RWPE1 (cell line): ENCODE data around the gene FAM193B.
A peak's percentile ranks its signal among the peaks of the same experiment; 100 is the strongest.

Experiments used
- CTCF ChIA-PET: fragments of 350-600 bp; sonication (Branson Sonifier 250); formaldehyde crosslinking; extraction: SDS; loops from one replicate; lab custom pipeline; 2021; lab: Yijun Ruan, JAX
- POLR2A ChIA-PET: fragments of 400-600 bp; formaldehyde crosslinking; extraction: SDS; loops from one replicate; lab custom pipeline; 2020; ENCODE audit warnings: antibody characterized with exemption; ENCODE audit not compliant: low non-redundant PET; lab: Yijun Ruan, JAX
- DNase-seq: peaks from one replicate; pipeline ENCODE4 v3.0.0; 2012; ENCODE audit warnings: low spot score
- H3K27ac ChIP-seq: fragments of 450-650 bp; 2 replicates; pipeline ENCODE4 v1.5.1; 2017
- TF ChIP-seq, protein P1 (sequence below): fragments of 450-650 bp; conservative IDR thresholded peaks from 2 replicates; pipeline ENCODE4 v1.5.1; 2017; ENCODE audit warnings: low read depth, mild to moderate bottlenecking

Gene FAM193B

DNA sequence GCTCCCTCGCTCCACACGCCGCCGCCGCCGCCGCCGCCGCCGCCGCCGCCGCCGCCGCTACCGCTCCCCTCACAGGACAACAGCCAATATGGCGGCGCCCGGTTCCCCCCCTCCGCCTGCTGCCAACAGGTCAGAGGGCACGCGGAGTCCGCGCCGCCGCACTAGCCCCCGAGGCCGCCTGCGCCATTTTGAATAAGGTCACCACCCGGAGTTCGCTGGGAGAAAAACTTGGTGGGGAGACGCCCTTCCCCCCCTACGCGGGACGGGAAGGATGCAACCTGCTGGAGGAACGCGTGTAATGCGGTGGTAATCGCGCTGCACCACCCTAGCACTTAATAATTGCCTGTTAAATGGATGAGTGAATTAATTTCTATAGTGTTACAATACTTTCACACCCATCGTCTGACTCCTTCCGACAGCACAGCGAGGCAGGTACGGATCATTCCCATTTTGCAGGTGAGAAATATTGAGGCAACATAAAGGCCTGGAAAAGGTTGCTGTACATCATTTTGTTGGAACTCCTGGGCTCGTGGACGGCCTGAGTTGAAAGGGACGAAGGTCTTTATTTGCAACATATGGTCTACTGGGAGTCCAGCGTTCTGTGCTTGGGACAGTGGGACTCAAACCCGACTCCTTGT is at the start of gene FAM193B:
FAM193B (minus strand) TSS at position 90 of the 638 bp plus-strand sequence. CDS start 105 bp downstream, outside the sequence.
- TF ChIP-seq, protein P1, sequence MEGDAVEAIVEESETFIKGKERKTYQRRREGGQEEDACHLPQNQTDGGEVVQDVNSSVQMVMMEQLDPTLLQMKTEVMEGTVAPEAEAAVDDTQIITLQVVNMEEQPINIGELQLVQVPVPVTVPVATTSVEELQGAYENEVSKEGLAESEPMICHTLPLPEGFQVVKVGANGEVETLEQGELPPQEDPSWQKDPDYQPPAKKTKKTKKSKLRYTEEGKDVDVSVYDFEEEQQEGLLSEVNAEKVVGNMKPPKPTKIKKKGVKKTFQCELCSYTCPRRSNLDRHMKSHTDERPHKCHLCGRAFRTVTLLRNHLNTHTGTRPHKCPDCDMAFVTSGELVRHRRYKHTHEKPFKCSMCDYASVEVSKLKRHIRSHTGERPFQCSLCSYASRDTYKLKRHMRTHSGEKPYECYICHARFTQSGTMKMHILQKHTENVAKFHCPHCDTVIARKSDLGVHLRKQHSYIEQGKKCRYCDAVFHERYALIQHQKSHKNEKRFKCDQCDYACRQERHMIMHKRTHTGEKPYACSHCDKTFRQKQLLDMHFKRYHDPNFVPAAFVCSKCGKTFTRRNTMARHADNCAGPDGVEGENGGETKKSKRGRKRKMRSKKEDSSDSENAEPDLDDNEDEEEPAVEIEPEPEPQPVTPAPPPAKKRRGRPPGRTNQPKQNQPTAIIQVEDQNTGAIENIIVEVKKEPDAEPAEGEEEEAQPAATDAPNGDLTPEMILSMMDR: peak; percentile 45
- peak; percentile 99 for DNase-seq
- CTCF ChIA-PET: no interaction called here
- POLR2A ChIA-PET: interaction anchor here (1.0 kb wide), 1 partner anchor 37 kb away, joined by 3 read pairs; the partner anchor contains the start of gene TMED9
- peak within 1 kb of the TSS; percentile 83 for H3K27ac ChIP-seq

- H3K27ac ChIP-seq: peak overlapping the region; percentile 1; the same call in 1 of the 2 replicates
- POLR2A ChIA-PET: interaction anchor here (0.5 kb wide), 1 partner anchor 199 kb away, joined by 3 read pairs; no protein-coding TSS in a partner anchor
- TF ChIP-seq, protein P1: no peak
- no peak for DNase-seq
- CTCF ChIA-PET: no interaction called here
Measured at GRCh38 chr5:177604116-177604521, 49.8 kb upstream of the FAM193B start.

DNA sequence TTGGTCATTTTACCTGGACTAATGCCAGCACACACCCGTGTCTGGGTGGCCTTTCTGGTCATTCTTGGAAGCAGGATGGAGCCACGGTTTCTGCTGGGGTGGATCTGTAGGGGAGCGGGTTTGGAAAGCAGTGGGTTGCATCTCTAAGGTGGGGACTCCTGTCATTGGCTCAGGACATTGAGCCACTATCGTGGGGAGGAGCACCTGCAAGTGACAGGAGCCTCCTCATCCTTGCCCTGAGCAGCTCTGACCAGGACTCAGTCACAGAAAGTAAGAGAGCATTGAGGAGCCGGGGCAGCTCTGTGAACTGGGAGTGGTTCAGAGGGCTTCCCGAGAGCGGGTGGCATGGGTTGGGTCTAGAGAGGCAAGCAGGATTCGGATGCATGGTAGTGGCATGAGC is 49.3 kb upstream of the FAM193B start:
- TF ChIP-seq, protein P1: no peak
- ChIA-PET CTCF (no interaction called here), POLR2A (interaction anchor here (0.5 to 0.6 kb wide), 2 partner anchors 199 to 555 kb away, joined by 3 to 4 read pairs; no protein-coding TSS in a partner anchor)
- peak overlapping the region; percentile 1; the same call in 1 of the 2 replicates for H3K27ac ChIP-seq
- DNase-seq: no peak

DNA sequence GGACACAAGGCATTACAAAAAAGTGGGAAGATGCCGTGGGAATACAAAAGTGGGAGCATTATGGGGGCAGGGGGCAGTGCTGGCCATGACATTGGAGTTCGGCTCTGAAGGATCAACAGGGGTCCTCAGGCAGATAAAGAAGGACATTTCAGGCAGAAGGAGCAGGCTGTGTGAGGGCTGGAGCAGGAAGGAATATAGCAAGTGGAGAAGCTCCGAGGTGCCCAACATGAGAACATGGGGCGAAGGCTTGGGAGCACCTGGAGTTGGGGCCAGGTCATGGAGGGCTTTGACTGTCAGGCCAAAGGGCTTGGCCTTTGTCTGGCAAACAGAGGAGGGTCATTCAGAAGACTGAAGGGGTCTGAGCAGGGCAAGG is 48.1 kb upstream of the FAM193B start:
- CTCF ChIA-PET: no interaction called here
- TF ChIP-seq, protein P1: no peak
- no peak for DNase-seq
- H3K27ac ChIP-seq: peak overlapping the region; percentile 55
- POLR2A ChIA-PET: no interaction called here

GRCh38 chr5:177601577-177602457 is 47.5 kb upstream of the FAM193B start:
- TF ChIP-seq, protein P1: no peak
- no peak for DNase-seq
- H3K27ac ChIP-seq: peak overlapping the region; percentile 55
- ChIA-PET POLR2A (no interaction called here), CTCF (interaction anchor here (0.9 kb wide), 1 partner anchor 20 kb away, joined by 3 read pairs; no protein-coding TSS in a partner anchor)

- peak overlapping the region; percentile 88 for H3K27ac ChIP-seq
- POLR2A ChIA-PET: no interaction called here
- CTCF ChIA-PET: interaction anchor here (0.9 kb wide), 1 partner anchor 21 kb away, joined by 3 read pairs; no protein-coding TSS in a partner anchor
- no peak for DNase-seq
- TF ChIP-seq, protein P1: no peak
Measured at GRCh38 chr5:177601126-177601525, 46.8 kb upstream of the FAM193B start.
